GM21423 (cell line): ENCODE measurements around the gene RHPN2.

Experiments used
- ATAC-seq: cut with Tn5 transposase; IDR thresholded peaks from one replicate; pipeline ENCODE4 v1.9.1; 2021; ENCODE audit warnings: mild to moderate bottlenecking, moderate library complexity; ENCODE audit not compliant: unreplicated experiment

RHPN2 gene

GRCh38 chr19:33064792-33065550, at the start of gene RHPN2:
Gene RHPN2 (minus strand): TSS chr19:33064888. CDS start chr19:33064852, 36 bp downstream.
- peak; percentile 60 for ATAC-seq

DNA sequence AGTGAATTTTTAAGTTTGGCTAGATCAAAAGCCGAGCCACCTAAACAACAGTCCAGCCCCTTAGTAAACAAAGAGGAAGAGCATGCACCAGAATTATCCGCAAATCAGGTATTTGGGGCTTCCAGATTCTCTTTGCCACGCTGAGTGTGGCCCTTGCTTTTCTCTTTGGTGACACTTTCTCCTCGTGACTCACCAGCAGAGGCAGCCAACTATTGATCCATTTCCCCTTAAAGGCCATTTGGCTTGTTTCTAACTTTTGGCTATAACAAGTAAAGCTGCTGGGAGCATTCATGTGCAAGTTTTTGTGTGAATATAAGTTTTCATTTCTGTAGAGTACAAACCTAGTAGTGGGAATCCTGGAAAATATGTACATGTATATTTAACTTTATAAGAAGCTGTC, 49.6 kb upstream of the RHPN2 start:
- ATAC-seq, result no peak

GRCh38 chr19:33111587-33111986, 46.9 kb upstream of the RHPN2 start:
- ATAC-seq, result no peak

DNA sequence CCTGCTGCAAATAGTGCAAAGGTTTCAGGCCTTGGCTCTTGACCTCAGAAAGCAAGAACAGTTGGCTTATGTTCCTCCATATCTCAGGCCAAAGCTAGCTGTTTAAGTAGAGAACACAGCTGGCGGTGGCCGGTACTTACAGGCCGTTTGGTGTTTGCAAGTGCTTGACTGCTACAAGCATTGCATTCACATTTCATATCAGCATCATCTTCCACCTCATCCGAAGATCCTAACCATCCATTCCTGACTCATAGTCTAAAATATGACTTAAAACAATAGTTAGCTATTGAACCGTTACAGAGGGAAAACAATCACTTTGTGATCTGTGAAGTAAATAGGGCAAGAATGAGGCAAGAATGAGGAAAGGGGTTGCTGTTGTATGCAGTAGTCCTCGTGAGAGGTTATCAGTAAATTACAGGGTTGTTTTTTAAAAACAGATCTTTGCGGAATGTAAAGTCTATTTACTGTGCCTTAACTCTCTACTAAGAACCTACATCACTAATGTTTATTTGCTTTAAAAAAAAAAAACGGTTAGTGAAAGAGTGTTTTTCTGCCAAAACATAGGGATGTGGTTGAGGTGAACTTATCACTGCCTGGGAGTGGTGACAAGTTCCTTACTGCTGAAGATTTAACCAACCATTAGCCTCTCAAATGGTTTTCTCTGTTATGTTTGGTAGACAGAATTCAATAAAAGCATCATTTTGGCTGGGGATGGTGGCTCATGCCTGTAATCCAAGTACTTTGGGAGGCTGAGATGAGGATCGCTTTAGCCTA, 45.6 kb upstream of the RHPN2 start:
- ATAC-seq, result no peak

- no peak for ATAC-seq
These were observed 43.5 kb upstream of the RHPN2 start for GRCh38 chr19:33108161-33108560.

GRCh38 chr19:33102893-33103292, 38.2 kb upstream of the RHPN2 start:
- no peak for ATAC-seq

GRCh38 chr19:33100894-33101644, 36.4 kb upstream of the RHPN2 start:
- ATAC-seq, result no peak

DNA sequence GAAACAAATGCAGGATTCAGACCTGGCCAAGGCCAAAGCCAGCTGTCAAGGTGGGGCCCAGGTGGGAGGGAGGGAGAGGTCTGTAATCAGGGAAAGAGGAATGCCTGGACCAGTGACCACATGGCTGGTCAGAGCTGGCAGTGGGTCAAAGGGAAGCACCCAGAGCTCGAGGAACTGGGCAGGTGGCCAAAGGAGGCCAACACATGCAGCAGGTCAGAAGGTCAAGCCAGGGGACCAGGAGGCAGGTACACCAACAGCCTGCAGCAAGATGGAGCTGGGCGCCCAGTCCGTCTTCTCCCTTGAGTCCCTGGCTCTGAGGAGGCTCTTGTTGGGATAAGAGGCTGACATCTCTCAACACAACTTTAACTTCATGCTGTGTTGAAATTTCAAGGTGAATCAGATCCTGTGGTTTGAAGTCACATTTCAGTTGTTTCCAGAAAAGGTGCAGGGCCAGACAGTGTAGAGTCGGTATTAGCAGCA, 33.4 kb upstream of the RHPN2 start:
- no peak for ATAC-seq

DNA sequence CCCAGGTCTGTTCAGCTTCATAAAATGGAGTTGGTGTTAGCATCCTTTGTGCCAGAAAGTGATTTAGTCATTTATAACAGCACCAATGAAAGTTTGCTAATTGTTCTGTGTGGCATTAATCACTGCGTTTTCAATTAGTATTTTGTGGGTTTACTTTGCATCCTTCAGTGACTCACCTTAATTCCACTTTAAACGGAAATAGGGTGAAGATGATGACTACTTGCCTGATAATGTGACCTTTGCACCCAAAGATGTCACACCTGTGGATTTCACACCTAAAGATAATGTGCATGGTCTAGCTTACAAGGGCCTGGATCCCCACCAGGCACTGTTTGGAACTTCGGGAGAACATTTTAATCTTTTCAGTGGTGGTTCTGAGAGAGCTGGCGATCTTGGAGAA, 31.3 kb upstream of the RHPN2 start:
- ATAC-seq, result no peak

GRCh38 chr19:33094436-33095067, 29.9 kb upstream of the RHPN2 start:
- no peak for ATAC-seq

GRCh38 chr19:33093420-33094210, 28.9 kb upstream of the RHPN2 start:
- no peak for ATAC-seq

DNA sequence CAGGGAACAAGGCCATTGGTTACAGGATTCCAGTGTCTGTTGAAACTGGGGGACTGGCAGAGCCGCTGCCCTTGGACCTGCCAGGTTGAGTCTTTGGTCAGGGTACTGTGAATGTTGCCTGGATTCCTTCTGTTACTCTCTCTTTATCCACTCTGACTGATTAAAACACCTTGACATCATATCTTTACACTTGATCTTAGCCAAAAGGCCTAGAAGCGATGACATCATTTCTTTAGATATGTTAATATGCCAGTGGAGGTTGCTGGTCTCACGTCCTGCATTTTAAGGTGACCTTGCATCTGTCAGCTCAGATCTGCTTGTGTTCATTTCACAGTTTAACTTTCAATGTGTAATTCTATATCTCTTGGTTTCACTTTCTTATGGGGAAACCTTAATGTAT, 25.5 kb upstream of the RHPN2 start:
- no peak for ATAC-seq

- ATAC-seq, result no peak
These were observed 24.3 kb upstream of the RHPN2 start for GRCh38 chr19:33089010-33089409.

DNA sequence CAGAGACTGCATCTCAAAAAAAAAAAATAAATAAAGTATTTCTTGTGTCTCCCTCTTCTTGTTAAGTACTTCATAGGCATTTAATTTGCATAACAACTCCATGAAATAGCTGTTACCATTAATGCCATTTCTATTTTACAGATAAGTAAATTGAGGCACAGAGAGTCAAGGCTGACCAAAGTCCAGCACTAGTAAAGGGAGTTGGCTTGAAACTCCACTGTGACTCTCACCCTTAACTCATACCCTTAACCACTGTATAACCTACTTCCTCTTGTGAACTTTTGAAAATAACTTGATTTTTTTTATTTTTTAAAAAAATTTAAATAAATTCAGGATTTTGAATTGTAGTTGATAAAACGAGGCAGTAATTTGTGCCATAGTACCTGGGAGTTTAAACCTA, 22.3 kb upstream of the RHPN2 start:
- no peak for ATAC-seq

DNA sequence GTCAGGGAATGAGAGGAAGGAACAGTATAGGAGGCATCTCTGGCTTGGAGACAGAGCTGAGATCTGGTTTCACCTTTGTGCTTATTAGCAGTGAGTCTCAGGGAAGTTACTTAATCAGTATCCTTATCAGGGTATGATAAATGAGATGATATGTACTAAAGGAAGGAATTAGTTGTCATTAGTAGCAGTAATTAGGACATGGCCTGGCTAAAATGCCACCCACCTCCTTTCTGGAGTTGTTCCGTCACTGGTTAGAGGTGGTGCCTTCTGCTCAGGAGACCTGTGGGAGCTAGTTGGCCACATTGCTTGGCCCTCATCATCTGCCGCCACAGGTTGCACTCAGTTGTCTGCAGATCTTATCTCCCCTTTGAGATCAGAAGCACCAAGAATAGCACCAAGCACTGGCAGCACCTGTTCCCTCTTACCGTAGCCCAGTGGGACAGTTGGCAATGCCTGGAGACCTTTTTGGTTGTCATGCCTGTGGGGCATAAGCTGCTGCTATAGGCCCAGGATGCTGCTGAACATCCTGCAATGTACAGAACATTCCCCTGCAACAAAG, 21.0 kb upstream of the RHPN2 start:
- no peak for ATAC-seq

DNA sequence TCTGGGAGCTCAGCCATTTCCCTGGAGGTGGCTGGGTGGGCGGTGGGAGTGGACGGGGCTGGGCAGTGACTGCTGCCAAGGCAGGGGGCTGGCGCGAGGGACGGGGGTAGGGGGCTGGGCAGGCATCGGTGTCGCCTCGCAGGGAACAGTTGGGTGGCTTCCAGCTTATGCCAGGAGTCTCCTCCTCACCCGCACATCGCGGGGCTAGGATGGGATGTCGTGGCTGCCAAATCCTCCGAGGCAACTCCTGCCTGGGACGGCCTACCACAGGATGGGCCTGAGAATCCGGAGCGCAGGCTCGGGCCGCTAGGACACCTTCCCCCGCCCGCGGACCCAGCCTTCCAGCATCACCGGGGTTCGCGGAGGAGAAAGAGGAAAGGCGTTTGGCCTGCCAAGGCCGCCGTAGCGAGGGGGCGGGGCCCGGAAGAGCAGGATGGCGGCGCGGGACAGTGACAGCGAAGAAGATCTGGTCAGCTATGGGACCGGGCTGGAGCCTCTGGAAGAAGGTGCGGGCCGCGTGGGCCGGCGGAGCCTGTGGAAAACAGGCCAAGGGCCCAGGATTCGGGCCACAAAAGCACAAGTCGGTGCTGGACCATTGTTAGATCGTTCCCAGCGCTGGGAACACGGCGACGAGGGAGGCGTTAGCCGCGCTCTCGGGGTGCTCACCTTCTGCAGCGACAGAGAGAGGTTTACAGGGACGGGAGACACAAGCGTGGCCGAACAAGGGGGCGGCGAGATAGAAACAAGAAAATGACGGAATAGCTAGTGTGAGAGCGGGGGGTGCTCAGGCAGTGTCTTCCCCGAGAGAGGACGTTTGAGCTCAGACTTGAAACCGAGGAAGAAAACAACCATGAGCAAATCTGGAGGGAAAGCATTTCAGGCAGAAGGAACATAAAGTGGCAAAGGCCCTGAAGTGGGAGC, 16.3 kb upstream of the RHPN2 start, which contains the start of gene GPATCH1:
Gene GPATCH1 (plus strand): TSS at position 421 of the 921 bp plus-strand sequence. CDS start 13 bp downstream, at position 434.
- ATAC-seq, result peak; percentile 76

DNA sequence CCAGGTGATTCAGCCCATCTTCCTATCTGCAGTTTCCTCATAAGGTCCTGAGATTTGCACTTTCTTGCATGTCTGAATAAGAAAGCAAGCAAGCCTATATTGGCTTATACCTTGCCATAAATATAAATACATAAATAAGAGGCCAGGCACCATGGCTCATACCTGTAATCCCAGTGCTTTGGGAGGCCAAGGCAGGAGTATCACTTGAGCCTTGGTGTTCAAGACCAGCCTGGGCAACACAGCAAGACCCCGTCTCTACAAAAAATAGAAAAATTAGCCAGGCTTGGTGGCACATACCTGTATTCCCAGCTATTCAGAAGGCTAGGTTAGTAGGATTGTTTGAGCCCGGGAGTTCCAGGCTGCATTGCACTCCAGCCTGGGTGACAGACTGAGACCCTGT, 10.8 kb upstream of the RHPN2 start:
- no peak for ATAC-seq

DNA sequence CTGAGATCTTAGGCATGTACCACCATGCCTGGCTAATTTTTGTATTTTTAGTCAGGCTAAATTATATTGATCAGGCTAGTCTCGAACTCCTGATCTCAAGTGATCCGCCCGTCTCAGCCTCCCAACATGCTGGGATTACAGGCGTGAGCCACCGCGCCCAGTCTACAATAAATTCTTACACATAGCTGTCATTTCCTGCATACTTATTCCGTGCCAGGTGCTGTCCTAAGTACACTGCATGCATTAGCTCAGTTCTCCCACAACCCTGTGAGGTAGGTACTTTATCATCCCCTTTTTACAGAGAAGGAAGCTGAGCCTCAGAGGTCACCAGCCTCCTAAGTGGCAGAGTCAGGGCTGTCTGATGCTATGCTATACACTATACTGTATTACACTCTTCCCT, 7.2 kb upstream of the RHPN2 start:
- no peak for ATAC-seq

- no peak for ATAC-seq
These were observed 2.4 kb upstream of the RHPN2 start for GRCh38 chr19:33067121-33067520.
